ENCODE measurements around the gene FAM193A. TPM values are rescaled to one million over a fixed set of nuclear protein-coding genes. Genes with fewer than 3 reads are reported as not detected.

Gene FAM193A
- total and polyA plus RNA-seq, 3 experiments from 2014 or later = 4.9 to 26.9 (median 25.8) TPM

Other genes with a start within 250 kb of the FAM193A start
- gene ZFYVE28, start 118.0 kb upstream of the FAM193A start, total RNA-seq = 10 to 100 TPM; 12.9 to 13.2 TPM
- gene ZFYVE28, start 118.0 kb upstream of the FAM193A start, polyA plus RNA-seq = 14.8 TPM
- under 1 TPM in 1 of 2 experiments, not detected in 1; 0.07 TPM for gene CFAP99, start 117.7 kb upstream of the FAM193A start, total RNA-seq
- not detected for gene CFAP99, start 117.7 kb upstream of the FAM193A start, polyA plus RNA-seq
- 10 to 100 TPM; 95.4 to 98.1 TPM for gene RNF4, start 67.5 kb upstream of the FAM193A start, total RNA-seq
- 94.8 TPM for gene RNF4, start 67.5 kb upstream of the FAM193A start, polyA plus RNA-seq
- gene TNIP2, start 219.7 kb downstream of the FAM193A start, total RNA-seq = 10 to 100 TPM; 87.7 to 92.3 TPM
- gene TNIP2, start 219.7 kb downstream of the FAM193A start, polyA plus RNA-seq = 57.4 TPM